Body of pancreas (tissue), 4 donors: ENCODE results near the gene TNRC18.

Experiments
- POLR2A ChIP-seq, 3 donors: fragments of 450-650 bp; IDR thresholded peaks; one replicate each; pipeline ENCODE4 v1.6.1; 2016; ENCODE audit warnings: antibody characterized with exemption in 3 of 3, mild to moderate bottlenecking in 2 of 3
- TF ChIP-seq, protein P1 (sequence below), 7 experiments: fragments of 450-650 bp in 4 of 7; fragments of 200-600 bp in 3 of 7; sonication (generic) in 3 of 7; IDR thresholded peaks; one replicate each; pipeline ENCODE4 v1.5.1; 2016 to 2019; ENCODE audit warnings: antibody characterized with exemption in 7 of 7

GRCh38 chr7:5396999-5397663 lies 26.5 kb downstream of the TNRC18 start:
- TF ChIP-seq, protein P1, sequence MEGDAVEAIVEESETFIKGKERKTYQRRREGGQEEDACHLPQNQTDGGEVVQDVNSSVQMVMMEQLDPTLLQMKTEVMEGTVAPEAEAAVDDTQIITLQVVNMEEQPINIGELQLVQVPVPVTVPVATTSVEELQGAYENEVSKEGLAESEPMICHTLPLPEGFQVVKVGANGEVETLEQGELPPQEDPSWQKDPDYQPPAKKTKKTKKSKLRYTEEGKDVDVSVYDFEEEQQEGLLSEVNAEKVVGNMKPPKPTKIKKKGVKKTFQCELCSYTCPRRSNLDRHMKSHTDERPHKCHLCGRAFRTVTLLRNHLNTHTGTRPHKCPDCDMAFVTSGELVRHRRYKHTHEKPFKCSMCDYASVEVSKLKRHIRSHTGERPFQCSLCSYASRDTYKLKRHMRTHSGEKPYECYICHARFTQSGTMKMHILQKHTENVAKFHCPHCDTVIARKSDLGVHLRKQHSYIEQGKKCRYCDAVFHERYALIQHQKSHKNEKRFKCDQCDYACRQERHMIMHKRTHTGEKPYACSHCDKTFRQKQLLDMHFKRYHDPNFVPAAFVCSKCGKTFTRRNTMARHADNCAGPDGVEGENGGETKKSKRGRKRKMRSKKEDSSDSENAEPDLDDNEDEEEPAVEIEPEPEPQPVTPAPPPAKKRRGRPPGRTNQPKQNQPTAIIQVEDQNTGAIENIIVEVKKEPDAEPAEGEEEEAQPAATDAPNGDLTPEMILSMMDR (IDR thresholded peaks at IDR 0.05): no peak
- peak in 2 of 3 donors; percentile 25 to 36 for TF ChIP-seq POLR2A (IDR thresholded peaks at IDR 0.05)
